Endothelial cell of umbilical vein (primary cell): Measurements from ENCODE around the gene EPS15.

Experiments
- CTCF ChIP-seq, 2 donors: IDR thresholded peaks; 1 replicate in 1 of 2; 2 replicates in 1 of 2; pipeline ENCODE4 v1.5.1; 2011; ENCODE audit warnings: low read length in 2 of 2, mild to moderate bottlenecking in 2 of 2, moderate library complexity in 2 of 2, control low read depth in 1 of 2, inconsistent platforms in 1 of 2, low read depth in 1 of 2; ENCODE audit not compliant: insufficient read depth in 1 of 2; ENCODE audit errors: extremely low read depth in 1 of 2
- EZH2 ChIP-seq: IDR thresholded peaks from 2 replicates; pipeline ENCODE4 v1.6.1; 2012; ENCODE audit warnings: borderline replicate concordance, low read depth, mild to moderate bottlenecking, moderate library complexity, low read length, inconsistent platforms; ENCODE audit not compliant: severe bottlenecking
- FOS ChIP-seq: IDR thresholded peaks from 2 replicates; pipeline ENCODE4 v1.6.1; 2011; ENCODE audit warnings: mild to moderate bottlenecking, low read length, moderate library complexity, borderline replicate concordance; ENCODE audit not compliant: insufficient read depth
- JUN ChIP-seq: IDR thresholded peaks from 2 replicates; pipeline ENCODE4 v1.6.1; 2011; ENCODE audit warnings: borderline replicate concordance, low read depth; ENCODE audit not compliant: insufficient read length, insufficient read depth
- MAX ChIP-seq: IDR thresholded peaks from 2 replicates; pipeline ENCODE4 v1.6.1; 2011; ENCODE audit not compliant: insufficient read depth, insufficient read length
- MYC ChIP-seq: IDR thresholded peaks from one replicate; pipeline ENCODE4 v1.6.1; 2011; ENCODE audit warnings: mild to moderate bottlenecking, low read depth, low read length
- POLR2A ChIP-seq: IDR thresholded peaks from 2 replicates; pipeline ENCODE4 v1.6.1; 2012; ENCODE audit warnings: low read depth, mild to moderate bottlenecking, control low read depth, low read length
- POLR2AphosphoS5 ChIP-seq: IDR thresholded peaks from 2 replicates; pipeline ENCODE4 v1.6.1; 2012; ENCODE audit warnings: low read depth, mild to moderate bottlenecking, control low read depth, low read length, moderate library complexity; ENCODE audit not compliant: insufficient read depth

GRCh38 chr1:51497340-51497739 is 21.7 kb downstream of the EPS15 start:
- TF ChIP-seq CTCF (IDR thresholded peaks at IDR 0.05; ENCODE audit: extremely low read depth in 1 of 2, insufficient read depth in 1 of 2, low read depth in 1 of 2, low read length in 2 of 2): no peak
- no peak for TF ChIP-seq POLR2A
- no peak for TF ChIP-seq POLR2AphosphoS5
- no peak for TF ChIP-seq FOS
- TF ChIP-seq EZH2: no peak
- TF ChIP-seq JUN: no peak
- TF ChIP-seq MAX: no peak
- TF ChIP-seq MYC: no peak
